ENCODE results near the gene TMEM120B. TPM values are rescaled to one million over a fixed set of nuclear protein-coding genes. Genes with fewer than 3 reads are reported as not detected.

Gene TMEM120B
- total and polyA plus RNA-seq, 2 of the 4 experiments (the other 2 are of a cell fraction) = 10.6 to 18.4 TPM

DNA sequence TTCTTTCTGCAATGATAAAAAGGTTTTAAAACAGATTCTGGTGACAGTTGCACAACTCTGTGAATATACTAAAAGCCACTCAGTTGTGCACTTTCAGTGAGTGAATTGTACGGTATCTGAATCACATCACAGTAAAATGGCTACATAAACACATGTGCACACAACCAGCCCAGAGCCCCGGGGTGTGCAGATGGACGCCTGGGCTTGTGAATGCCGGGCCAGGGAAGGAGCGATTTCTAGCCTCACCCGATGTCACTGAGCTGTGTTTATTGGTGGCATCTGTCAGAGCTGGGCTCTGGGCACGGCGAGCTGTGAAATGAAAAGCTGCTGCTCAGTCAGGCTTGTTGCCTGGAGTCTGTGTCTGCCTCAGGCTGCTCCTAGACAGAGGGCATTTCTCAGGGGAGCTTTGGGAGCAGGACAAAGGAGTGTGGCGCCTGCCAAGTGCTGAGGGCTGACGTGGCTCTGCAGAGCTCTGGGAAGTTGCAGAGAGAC, 55.0 kb downstream of the TMEM120B start:
- H3K4ac ChIP-seq (ENCODE audit: low read depth, low read length) = peak overlapping the region; percentile 85
- intact Hi-C loops (cut with micrococcal nuclease) (loop anchor here (5.0 kb wide), 1 partner anchor 55 kb away; the partner anchor contains the start of gene TMEM120B), dilution Hi-C loops (cut with HindIII; ENCODE audit: low sequenced_read_pairs, unreplicated experiment) (no loop called here), in situ Hi-C loops (cut with MboI; ENCODE audit: low sequenced_read_pairs) (no loop called here)
- H3K27ac ChIP-seq (ENCODE audit: insufficient read depth, low read length) = peak overlapping the region; percentile 83
- ChIA-PET POLR2A (ENCODE audit: unreplicated experiment) (no interaction called here), CTCF (interaction anchor here (1.3 kb wide), 1 partner anchor 26 kb away, joined by 4 read pairs; the partner anchor contains the start of gene RHOF)
- peak overlapping the region; percentile 28; the same call in 1 of the 2 replicates for H3K18ac ChIP-seq (ENCODE audit: low read depth, low read length)
- DNase-seq (peak; percentile 81), ATAC-seq (ENCODE audit: low read depth) (peak; percentile 65)
- peak overlapping the region; percentile 52 for H2BK5ac ChIP-seq (ENCODE audit: low read depth, low read length, poor library complexity, severe bottlenecking)
- peak overlapping the region; percentile 7 to 91; a peak in 3 of 4 replicates for H4K8ac ChIP-seq (ENCODE audit: low read depth in 2 of 2, low read length in 2 of 2)
- H3K9ac ChIP-seq (ENCODE audit: low read depth, low read length) = peak overlapping the region; percentile 62
- H3K4me1 ChIP-seq (ENCODE audit: control insufficient read depth, insufficient read depth, low read length) = peaks cover 25% of the 10 kb centered on the region
- no peaks in the 10 kb centered on the region for H3K9me3 ChIP-seq (ENCODE audit: control insufficient read depth, insufficient read depth, low read length)
- no peak overlapping the region for H3K4me3 ChIP-seq (ENCODE audit: insufficient read depth, low read depth, low read length)
- H2BK20ac ChIP-seq (ENCODE audit: low read depth, low read length) = peak overlapping the region; percentile 77
- H4K5ac ChIP-seq (ENCODE audit: low read depth, low read length) = peak overlapping the region; percentile 13; the same call in 1 of the 2 replicates
- peaks cover 2% of the 10 kb centered on the region; the same call in 1 of the 2 replicates for H3K36me3 ChIP-seq (ENCODE audit: control insufficient read depth, insufficient read depth, low read length)
- H2AK9ac ChIP-seq (replicated peaks; ENCODE audit: low read depth, low read length, poor library complexity) = peak overlapping the region; percentile 82
- no peaks in the 10 kb centered on the region; the same call in none of the 2 replicates for H4K20me1 ChIP-seq (ENCODE audit: insufficient read depth, low read length)
- H3K14ac ChIP-seq (replicated peaks; ENCODE audit: low read depth, low read length) = peak overlapping the region; percentile 69
- H3K79me1 ChIP-seq (ENCODE audit: low read depth in 1 of 2, low read length in 2 of 2) = peaks cover 0 to 23% of the 10 kb centered on the region in 2 experiments; a peak in 2 of 4 replicates
- H2AFZ ChIP-seq (replicated peaks; ENCODE audit: low read length, poor library complexity) = peak overlapping the region; percentile 89
- peak overlapping the region; percentile 74; the same call in 1 of the 2 replicates for H3K23ac ChIP-seq (ENCODE audit: low read depth, low read length)
- peak overlapping the region; percentile 69; the same call in 1 of the 2 replicates for H4K91ac ChIP-seq (ENCODE audit: insufficient read depth, low read depth, low read length)
- no TSS peak for BruUV-seq (replicated peaks)
- H3K4me2 ChIP-seq (ENCODE audit: low read depth, low read length) = peak overlapping the region; percentile 57
- peak overlapping the region; percentile 58; the same call in 1 of the 2 replicates for H3K56ac ChIP-seq (ENCODE audit: extremely low read depth, insufficient read depth, low read length)
- peak; percentile 74 for TF ChIP-seq CEBPB (IDR thresholded peaks at IDR 0.05; ENCODE audit: low read depth, low read length)
- TF ChIP-seq POLR2A (IDR thresholded peaks at IDR 0.05; ENCODE audit: low read depth, low read length) = 0 out of 2 replicates have a peak, but pooled peaks have one; percentile 26
- TF ChIP-seq MAFK (IDR thresholded peaks at IDR 0.05; ENCODE audit: low read depth, low read length) = no peak
- TF ChIP-seq, protein P1, sequence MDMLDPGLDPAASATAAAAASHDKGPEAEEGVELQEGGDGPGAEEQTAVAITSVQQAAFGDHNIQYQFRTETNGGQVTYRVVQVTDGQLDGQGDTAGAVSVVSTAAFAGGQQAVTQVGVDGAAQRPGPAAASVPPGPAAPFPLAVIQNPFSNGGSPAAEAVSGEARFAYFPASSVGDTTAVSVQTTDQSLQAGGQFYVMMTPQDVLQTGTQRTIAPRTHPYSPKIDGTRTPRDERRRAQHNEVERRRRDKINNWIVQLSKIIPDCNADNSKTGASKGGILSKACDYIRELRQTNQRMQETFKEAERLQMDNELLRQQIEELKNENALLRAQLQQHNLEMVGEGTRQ (IDR thresholded peaks at IDR 0.05; ENCODE audit: low read depth, low read length) = no peak
- no peak for TF ChIP-seq MAZ (IDR thresholded peaks at IDR 0.05; ENCODE audit: borderline replicate concordance, low read depth, low read length)
- no peak for TF ChIP-seq NFE2L2 (IDR thresholded peaks at IDR 0.05; ENCODE audit: low read depth, low read length)
- H2BK15ac ChIP-seq (ENCODE audit: low read depth, low read length) = no peak overlapping the region
- peaks cover 19% of the 10 kb centered on the region for H3K9me1 ChIP-seq (ENCODE audit: insufficient read depth, low read length)
- H2BK120ac ChIP-seq (ENCODE audit: low read depth, low read length) = peak overlapping the region; percentile 80
- peak overlapping the region; percentile 67; the same call in 1 of the 2 replicates for H2AK5ac ChIP-seq (ENCODE audit: low read depth, low read length)
- WGBS, 2 experiments (ENCODE audit: extremely low coverage in 2 of 2, insufficient read length in 1 of 2) = no CpG with 5 or more reads among the region's 10 CpGs
- no peaks in the 10 kb centered on the region for H3K27me3 ChIP-seq (ENCODE audit: control insufficient read depth, insufficient read depth, low read length)

Measured in IMR-90 (cell line).